Mesothelial cell of epicardium (in vitro differentiated cells): ENCODE measurements around the gene HYAL2. TPM values are rescaled to one million over a fixed set of nuclear protein-coding genes. Genes with fewer than 3 reads are reported as not detected.

Source experiments
- DNase-seq, 2 experiments: peaks; one replicate each; pipeline ENCODE4 v3.0.0; 2021; ENCODE audit warnings: low spot score in 2 of 2; ENCODE audit not compliant: unreplicated experiment in 2 of 2
- H3K27ac Mint-ChIP-seq: 2 replicates; pipeline ENCODE4 v1.8.0; 2021; ENCODE audit warnings: mixed read lengths
- H3K27me3 Mint-ChIP-seq: 2 replicates; pipeline ENCODE4 v1.8.0; 2021; ENCODE audit warnings: low read depth, mixed read lengths
- H3K36me3 Mint-ChIP-seq: 2 replicates; pipeline ENCODE4 v1.8.0; 2021; ENCODE audit warnings: mixed read lengths
- H3K4me1 Mint-ChIP-seq: 2 replicates; pipeline ENCODE4 v1.8.0; 2021; ENCODE audit warnings: mixed read lengths
- H3K4me3 Mint-ChIP-seq: 2 replicates; pipeline ENCODE4 v1.8.0; 2021; ENCODE audit warnings: mild to moderate bottlenecking, moderate library complexity, mixed read lengths
- H3K9me3 Mint-ChIP-seq: 2 replicates; pipeline ENCODE4 v1.8.0; 2021; ENCODE audit warnings: mixed read lengths
- CTCF ChIP-seq: fragments of 200-600 bp; sonication (generic); IDR thresholded peaks from one replicate; pipeline ENCODE4 v1.5.0; 2021; ENCODE audit warnings: antibody characterized with exemption; ENCODE audit not compliant: unreplicated experiment
- total RNA-seq: library from RNA; stranded (reverse); gene quantifications from 3 replicates; pipeline ENCODE4 v1.2.1, GENCODE V29; 2021

The HYAL2 gene
- total RNA-seq, 1 donor from 2014 or later = 75.1 TPM

GRCh38 chr3:50295553-50296431 lies 26.8 kb downstream of the HYAL2 start:
- Mint-ChIP-seq H3K4me3 (no peak overlapping the region), H3K27me3 (no peaks in the 10 kb centered on the region), H3K27ac (no peak overlapping the region), H3K36me3 (peaks cover 1% of the 10 kb centered on the region), H3K4me1 (peaks cover 32% of the 10 kb centered on the region), H3K9me3 (no peaks in the 10 kb centered on the region)
- DNase-seq = no peak
- TF ChIP-seq CTCF = no peak

- H3K9me3 Mint-ChIP-seq = no peaks in the 10 kb centered on the region
- no peaks in the 10 kb centered on the region for H3K27me3 Mint-ChIP-seq
- peaks cover 1% of the 10 kb centered on the region for H3K36me3 Mint-ChIP-seq
- no peak overlapping the region for H3K27ac Mint-ChIP-seq
- H3K4me3 Mint-ChIP-seq = no peak overlapping the region
- no peak for DNase-seq
- peaks cover 24% of the 10 kb centered on the region for H3K4me1 Mint-ChIP-seq
- TF ChIP-seq CTCF = no peak
These were observed 27.8 kb downstream of the HYAL2 start for GRCh38 chr3:50294492-50295403.

- H3K36me3 Mint-ChIP-seq = peaks cover 1% of the 10 kb centered on the region
- H3K27ac Mint-ChIP-seq = no peak overlapping the region
- TF ChIP-seq CTCF = no peak
- no peaks in the 10 kb centered on the region for H3K27me3 Mint-ChIP-seq
- peaks cover 22% of the 10 kb centered on the region for H3K4me1 Mint-ChIP-seq
- no peak overlapping the region for H3K4me3 Mint-ChIP-seq
- H3K9me3 Mint-ChIP-seq = no peaks in the 10 kb centered on the region
- DNase-seq = no peak
These were observed 28.5 kb downstream of the HYAL2 start for GRCh38 chr3:50294089-50294488.

- no peak for TF ChIP-seq CTCF
- Mint-ChIP-seq H3K27me3 (no peaks in the 10 kb centered on the region), H3K36me3 (peaks cover 1% of the 10 kb centered on the region), H3K9me3 (no peaks in the 10 kb centered on the region), H3K27ac (peak overlapping the region; percentile 94), H3K4me1 (peaks cover 17% of the 10 kb centered on the region), H3K4me3 (peak overlapping the region; percentile 68)
- DNase-seq = no peak
These were observed 29.3 kb downstream of the HYAL2 start for GRCh38 chr3:50293079-50293801.
